Measurements from ENCODE around the gene LGR6.

DNA sequence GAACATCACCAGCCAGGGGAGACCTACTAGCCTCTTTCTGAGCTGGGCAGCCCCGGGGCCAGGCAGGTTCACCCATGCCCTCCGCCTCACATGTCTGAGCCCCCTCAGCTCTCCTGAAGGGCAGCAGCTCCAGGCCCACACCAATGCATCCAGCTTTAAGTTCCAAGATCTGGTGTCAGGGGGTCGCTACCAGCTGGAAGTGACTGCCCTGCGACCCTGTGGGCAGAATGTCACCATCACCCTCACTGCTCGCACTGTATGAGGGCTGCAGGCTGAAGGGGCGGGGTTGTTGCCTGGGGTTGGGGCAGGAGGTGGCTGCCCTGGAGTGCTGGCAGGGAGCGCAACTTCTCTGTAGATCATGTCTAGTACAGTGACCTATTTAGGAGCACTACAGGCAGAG, 24.7 kb upstream of the LGR6 start:
- TF ChIP-seq GLIS3 (CRISPR knock-in tag; IDR thresholded peaks at IDR 0.05), result no peak
- TF ChIP-seq ISL1 (CRISPR knock-in tag; IDR thresholded peaks at IDR 0.05), result no peak
- TF ChIP-seq, protein P1, sequence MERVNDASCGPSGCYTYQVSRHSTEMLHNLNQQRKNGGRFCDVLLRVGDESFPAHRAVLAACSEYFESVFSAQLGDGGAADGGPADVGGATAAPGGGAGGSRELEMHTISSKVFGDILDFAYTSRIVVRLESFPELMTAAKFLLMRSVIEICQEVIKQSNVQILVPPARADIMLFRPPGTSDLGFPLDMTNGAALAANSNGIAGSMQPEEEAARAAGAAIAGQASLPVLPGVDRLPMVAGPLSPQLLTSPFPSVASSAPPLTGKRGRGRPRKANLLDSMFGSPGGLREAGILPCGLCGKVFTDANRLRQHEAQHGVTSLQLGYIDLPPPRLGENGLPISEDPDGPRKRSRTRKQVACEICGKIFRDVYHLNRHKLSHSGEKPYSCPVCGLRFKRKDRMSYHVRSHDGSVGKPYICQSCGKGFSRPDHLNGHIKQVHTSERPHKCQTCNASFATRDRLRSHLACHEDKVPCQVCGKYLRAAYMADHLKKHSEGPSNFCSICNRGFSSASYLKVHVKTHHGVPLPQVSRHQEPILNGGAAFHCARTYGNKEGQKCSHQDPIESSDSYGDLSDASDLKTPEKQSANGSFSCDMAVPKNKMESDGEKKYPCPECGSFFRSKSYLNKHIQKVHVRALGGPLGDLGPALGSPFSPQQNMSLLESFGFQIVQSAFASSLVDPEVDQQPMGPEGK (CRISPR knock-in tag; IDR thresholded peaks at IDR 0.05; ENCODE audit: borderline replicate concordance), result no peak
- TF ChIP-seq, protein P2, sequence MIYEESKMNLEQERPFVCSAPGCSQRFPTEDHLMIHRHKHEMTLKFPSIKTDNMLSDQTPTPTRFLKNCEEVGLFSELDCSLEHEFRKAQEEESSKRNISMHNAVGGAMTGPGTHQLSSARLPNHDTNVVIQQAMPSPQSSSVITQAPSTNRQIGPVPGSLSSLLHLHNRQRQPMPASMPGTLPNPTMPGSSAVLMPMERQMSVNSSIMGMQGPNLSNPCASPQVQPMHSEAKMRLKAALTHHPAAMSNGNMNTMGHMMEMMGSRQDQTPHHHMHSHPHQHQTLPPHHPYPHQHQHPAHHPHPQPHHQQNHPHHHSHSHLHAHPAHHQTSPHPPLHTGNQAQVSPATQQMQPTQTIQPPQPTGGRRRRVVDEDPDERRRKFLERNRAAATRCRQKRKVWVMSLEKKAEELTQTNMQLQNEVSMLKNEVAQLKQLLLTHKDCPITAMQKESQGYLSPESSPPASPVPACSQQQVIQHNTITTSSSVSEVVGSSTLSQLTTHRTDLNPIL (CRISPR knock-in tag; IDR thresholded peaks at IDR 0.05; ENCODE audit: low read depth), result no peak
- no peak for TF ChIP-seq ZFP30 (CRISPR knock-in tag; IDR thresholded peaks at IDR 0.05)
